Renal cortex interstitium (tissue), 11 donors: ENCODE results near the gene MS4A7. TPM values are rescaled to one million over a fixed set of nuclear protein-coding genes. Genes with fewer than 3 reads are reported as not detected.
"Not testable (repeated sequence)": the region's sequence is repeated elsewhere in the genome, so short reads cannot be mapped to it uniquely, and the experiment has no call there.

Source experiments
- DNase-seq, 11 donors: peaks; one replicate each; pipeline ENCODE4 v3.0.0-alpha.2; 2013; ENCODE audit warnings: low read depth in 9 of 11, low spot score in 4 of 11; ENCODE audit errors: extremely low read depth in 1 of 11
- polyA plus RNA-seq, 3 donors: library from polyadenylated mRNA; unstranded; fragments of 120-200 nt; gene quantifications; one replicate each; pipeline ENCODE4 v1.2.1, GENCODE V29; 2013; ENCODE audit not compliant: insufficient read length in 3 of 3

Gene MS4A7
- polyA plus RNA-seq, 3 donors = 6.0 to 16.1 (median 6.8) TPM

- not testable (repeated sequence) for DNase-seq
Observed at GRCh38 chr11:60366262-60366904, 11.9 kb upstream of the MS4A7 start.

- DNase-seq = no peak
Observed at GRCh38 chr11:60367009-60367408, 11.3 kb upstream of the MS4A7 start.

- no peak for DNase-seq
Observed at GRCh38 chr11:60367896-60368295, 10.4 kb upstream of the MS4A7 start.

- no peak for DNase-seq
Observed at GRCh38 chr11:60370252-60370810, 8.0 kb upstream of the MS4A7 start.

GRCh38 chr11:60370811-60371298 is 7.5 kb upstream of the MS4A7 start:
- peak in 1 of 11 donors; percentile 2 for DNase-seq

- no peak for DNase-seq
Observed at GRCh38 chr11:60371386-60371785, 6.9 kb upstream of the MS4A7 start.

- DNase-seq = no peak
Observed at GRCh38 chr11:60371854-60372253, 6.5 kb upstream of the MS4A7 start.

- DNase-seq = no peak
Observed at GRCh38 chr11:60372767-60373166, 5.6 kb upstream of the MS4A7 start.

- DNase-seq = no peak
Observed at GRCh38 chr11:60375316-60375715, 3.0 kb upstream of the MS4A7 start.

GRCh38 chr11:60376601-60377000 is 1.7 kb upstream of the MS4A7 start:
- no peak for DNase-seq

- DNase-seq = peak in 1 of 11 donors; percentile 2
Observed at GRCh38 chr11:60377401-60378136, 763 bp upstream of the MS4A7 start.

GRCh38 chr11:60389279-60389910 is 11.1 kb downstream of the MS4A7 start:
- DNase-seq = no peak

- DNase-seq = no peak
Observed at GRCh38 chr11:60390419-60390818, 12.1 kb downstream of the MS4A7 start.

GRCh38 chr11:60392361-60392760 is 14.0 kb downstream of the MS4A7 start:
- DNase-seq = no peak

- no peak for DNase-seq
Observed at GRCh38 chr11:60393016-60393415, 14.7 kb downstream of the MS4A7 start.

GRCh38 chr11:60394666-60395380 is 16.5 kb downstream of the MS4A7 start:
- DNase-seq = no peak

GRCh38 chr11:60396382-60396781 is 18.1 kb downstream of the MS4A7 start, which contains the start of gene MS4A14:
TSS of gene MS4A14 (plus strand) at chr11:60396459. CDS start at chr11:60396579, 120 bp downstream.
- no peak for DNase-seq

- DNase-seq = no peak
Observed at GRCh38 chr11:60396799-60397198, 18.5 kb downstream of the MS4A7 start.

GRCh38 chr11:60420015-60420414 is 41.7 kb downstream of the MS4A7 start:
- DNase-seq = no peak
